ENCODE data around the gene GLYATL1B.
"Not testable (repeated sequence)": the region's sequence is repeated elsewhere in the genome, so short reads cannot be mapped to it uniquely, and the experiment has no call there.

GRCh38 chr11:59095972-59096575 is 10.0 kb downstream of the GLYATL1B start:
- TF ChIP-seq, protein P1, sequence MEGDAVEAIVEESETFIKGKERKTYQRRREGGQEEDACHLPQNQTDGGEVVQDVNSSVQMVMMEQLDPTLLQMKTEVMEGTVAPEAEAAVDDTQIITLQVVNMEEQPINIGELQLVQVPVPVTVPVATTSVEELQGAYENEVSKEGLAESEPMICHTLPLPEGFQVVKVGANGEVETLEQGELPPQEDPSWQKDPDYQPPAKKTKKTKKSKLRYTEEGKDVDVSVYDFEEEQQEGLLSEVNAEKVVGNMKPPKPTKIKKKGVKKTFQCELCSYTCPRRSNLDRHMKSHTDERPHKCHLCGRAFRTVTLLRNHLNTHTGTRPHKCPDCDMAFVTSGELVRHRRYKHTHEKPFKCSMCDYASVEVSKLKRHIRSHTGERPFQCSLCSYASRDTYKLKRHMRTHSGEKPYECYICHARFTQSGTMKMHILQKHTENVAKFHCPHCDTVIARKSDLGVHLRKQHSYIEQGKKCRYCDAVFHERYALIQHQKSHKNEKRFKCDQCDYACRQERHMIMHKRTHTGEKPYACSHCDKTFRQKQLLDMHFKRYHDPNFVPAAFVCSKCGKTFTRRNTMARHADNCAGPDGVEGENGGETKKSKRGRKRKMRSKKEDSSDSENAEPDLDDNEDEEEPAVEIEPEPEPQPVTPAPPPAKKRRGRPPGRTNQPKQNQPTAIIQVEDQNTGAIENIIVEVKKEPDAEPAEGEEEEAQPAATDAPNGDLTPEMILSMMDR (IDR thresholded peaks at IDR 0.05), result not testable (repeated sequence)
- not testable (repeated sequence) for TF ChIP-seq POLR2A (IDR thresholded peaks at IDR 0.05)
